ENCODE results near the gene TESMIN. TPM values are rescaled to one million over a fixed set of nuclear protein-coding genes. Genes with fewer than 3 reads are reported as not detected.

TESMIN gene
- total RNA-seq, 1 experiment from 2014 or later = 24.8 TPM

DNA sequence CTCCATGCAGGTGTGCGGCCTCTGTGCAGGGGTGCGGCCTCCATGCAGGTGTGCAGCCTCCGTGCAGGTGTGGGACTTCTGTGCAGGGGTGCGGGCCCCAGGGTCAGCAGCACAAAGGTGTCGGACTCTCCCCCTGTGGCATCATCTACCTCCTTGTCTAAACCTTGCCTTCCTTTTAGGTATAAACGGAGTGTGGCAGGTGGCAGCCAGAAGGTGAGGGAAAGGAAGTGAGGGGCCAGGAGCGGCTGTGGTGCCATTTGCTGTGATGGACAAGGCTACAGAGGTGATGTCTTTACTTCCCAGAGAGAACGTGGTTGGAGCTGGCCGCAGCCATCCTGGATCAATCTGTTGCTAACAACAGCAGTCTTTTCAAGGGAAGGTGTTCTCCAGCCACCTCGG, 57.8 kb downstream of the TESMIN start:
- POLR2A ChIA-PET = no interaction called here
- Histone ChIP-seq H3K9me3 (ENCODE audit: control insufficient read depth in 1 of 2, insufficient read depth in 1 of 2, low read depth in 1 of 2, low read length in 2 of 2) (no peaks in the 10 kb centered on the region; a peak in 1 of 4 replicates), H3K9me2 (ENCODE audit: insufficient read depth) (no peaks in the 10 kb centered on the region), H3K27me3 (ENCODE audit: insufficient read depth, low read length) (no peaks in the 10 kb centered on the region), H4K20me1 (ENCODE audit: insufficient read depth) (no peaks in the 10 kb centered on the region), H3K27ac (ENCODE audit: low read depth, low read length) (no peak overlapping the region), H3K4me2 (ENCODE audit: low read length) (no peak overlapping the region), H3K4me1 (ENCODE audit: control insufficient read depth in 1 of 2, insufficient read depth in 2 of 2, low read length in 2 of 2) (no peaks in the 10 kb centered on the region), H3K9ac (ENCODE audit: low read length) (no peak overlapping the region), H3K79me2 (ENCODE audit: insufficient read depth, low read length) (no peaks in the 10 kb centered on the region), H3K36me3 (ENCODE audit: control insufficient read depth in 1 of 2, insufficient read depth in 2 of 2, low read length in 2 of 2) (peaks cover 0 to 15% of the 10 kb centered on the region in 2 experiments; a peak in 1 of 4 replicates), H2AFZ (ENCODE audit: low read depth, low read length, poor library complexity, severe bottlenecking) (no peak overlapping the region), H3K4me3 (replicated peaks in 1 of 2; ENCODE audit: low read depth in 1 of 2, low read length in 2 of 2) (no peak overlapping the region)
- DNase-seq (ENCODE audit: low read depth, low spot score) = no peak
- CTCF ChIA-PET = no interaction called here
- BruUV-seq (replicated peaks) = no TSS peak
- RAD21 ChIA-PET (ENCODE audit: low non-redundant PET in 1 of 2, low total read pairs in 2 of 2, uncharacterized antibody in 2 of 2, unreplicated experiment in 2 of 2) = no interaction called here
- TF ChIP-seq FOSL1 (IDR thresholded peaks at IDR 0.05; ENCODE audit: low read depth) = no peak
- TF ChIP-seq, protein P1, sequence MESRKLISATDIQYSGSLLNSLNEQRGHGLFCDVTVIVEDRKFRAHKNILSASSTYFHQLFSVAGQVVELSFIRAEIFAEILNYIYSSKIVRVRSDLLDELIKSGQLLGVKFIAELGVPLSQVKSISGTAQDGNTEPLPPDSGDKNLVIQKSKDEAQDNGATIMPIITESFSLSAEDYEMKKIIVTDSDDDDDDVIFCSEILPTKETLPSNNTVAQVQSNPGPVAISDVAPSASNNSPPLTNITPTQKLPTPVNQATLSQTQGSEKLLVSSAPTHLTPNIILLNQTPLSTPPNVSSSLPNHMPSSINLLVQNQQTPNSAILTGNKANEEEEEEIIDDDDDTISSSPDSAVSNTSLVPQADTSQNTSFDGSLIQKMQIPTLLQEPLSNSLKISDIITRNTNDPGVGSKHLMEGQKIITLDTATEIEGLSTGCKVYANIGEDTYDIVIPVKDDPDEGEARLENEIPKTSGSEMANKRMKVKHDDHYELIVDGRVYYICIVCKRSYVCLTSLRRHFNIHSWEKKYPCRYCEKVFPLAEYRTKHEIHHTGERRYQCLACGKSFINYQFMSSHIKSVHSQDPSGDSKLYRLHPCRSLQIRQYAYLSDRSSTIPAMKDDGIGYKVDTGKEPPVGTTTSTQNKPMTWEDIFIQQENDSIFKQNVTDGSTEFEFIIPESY (IDR thresholded peaks at IDR 0.05; ENCODE audit: extremely low read depth, insufficient replicate concordance, low read length) = no peak
- ATAC-seq = no peak
- intact Hi-C loops (cut with micrococcal nuclease) = no loop called here

GRCh38 chr11:68692871-68693483, 58.3 kb downstream of the TESMIN start:
- Histone ChIP-seq H3K79me2 (ENCODE audit: insufficient read depth, low read length) (no peaks in the 10 kb centered on the region), H4K20me1 (ENCODE audit: insufficient read depth) (no peaks in the 10 kb centered on the region), H3K4me3 (replicated peaks in 1 of 2; ENCODE audit: low read depth in 1 of 2, low read length in 2 of 2) (no peak overlapping the region), H3K4me2 (ENCODE audit: low read length) (no peak overlapping the region), H3K4me1 (ENCODE audit: control insufficient read depth in 1 of 2, insufficient read depth in 2 of 2, low read length in 2 of 2) (no peaks in the 10 kb centered on the region), H3K27me3 (ENCODE audit: insufficient read depth, low read length) (no peaks in the 10 kb centered on the region), H3K9me3 (ENCODE audit: control insufficient read depth in 1 of 2, insufficient read depth in 1 of 2, low read depth in 1 of 2, low read length in 2 of 2) (no peaks in the 10 kb centered on the region; a peak in 1 of 4 replicates), H3K27ac (ENCODE audit: low read depth, low read length) (no peak overlapping the region), H3K9ac (ENCODE audit: low read length) (no peak overlapping the region), H3K36me3 (ENCODE audit: control insufficient read depth in 1 of 2, insufficient read depth in 2 of 2, low read length in 2 of 2) (peaks cover 0 to 15% of the 10 kb centered on the region in 2 experiments; a peak in 1 of 4 replicates), H3K9me2 (ENCODE audit: insufficient read depth) (no peaks in the 10 kb centered on the region), H2AFZ (ENCODE audit: low read depth, low read length, poor library complexity, severe bottlenecking) (no peak overlapping the region)
- ATAC-seq (no peak), DNase-seq (ENCODE audit: low read depth, low spot score) (no peak)
- ChIA-PET RAD21 (ENCODE audit: low non-redundant PET in 1 of 2, low total read pairs in 2 of 2, uncharacterized antibody in 2 of 2, unreplicated experiment in 2 of 2) (no interaction called here), POLR2A (no interaction called here), CTCF (no interaction called here)
- intact Hi-C loops (cut with micrococcal nuclease) = no loop called here
- no TSS peak for BruUV-seq (replicated peaks)
- TF ChIP-seq ZFX (IDR thresholded peaks at IDR 0.05) (no peak), RAD21 (IDR thresholded peaks at IDR 0.05; ENCODE audit: low read depth) (no peak), POLR2AphosphoS5 (IDR thresholded peaks at IDR 0.05; ENCODE audit: low read depth, low read length) (no peak), SP1 (IDR thresholded peaks at IDR 0.05; ENCODE audit: low read depth) (no peak), SRF (IDR thresholded peaks at IDR 0.05; ENCODE audit: low read depth) (no peak), FOSL1 (IDR thresholded peaks at IDR 0.05; ENCODE audit: low read depth) (no peak), SIN3A (IDR thresholded peaks at IDR 0.05; ENCODE audit: low read depth) (no peak), ATF3 (IDR thresholded peaks at IDR 0.05) (no peak), EZH2phosphoT487 (IDR thresholded peaks at IDR 0.05; ENCODE audit: borderline replicate concordance) (no peak), TCF7L2 (IDR thresholded peaks at IDR 0.05; ENCODE audit: borderline replicate concordance, extremely low read depth, insufficient read depth, insufficient read length) (no peak), ZNF274 (IDR thresholded peaks at IDR 0.05; ENCODE audit: low read depth, low read length) (no peak), CEBPB (IDR thresholded peaks at IDR 0.05; ENCODE audit: low read depth) (no peak), REST (IDR thresholded peaks at IDR 0.05; ENCODE audit: low read depth) (no peak)
